HCT116 (cell line): Measurements from ENCODE around the gene U2AF1.
"Not testable (repeated sequence)": the region's sequence is repeated elsewhere in the genome, so short reads cannot be mapped to it uniquely, and the experiment has no call there.

Source experiments
- CEBPB ChIP-seq: IDR thresholded peaks from 2 replicates; pipeline ENCODE4 v1.6.1; 2012; ENCODE audit warnings: low read depth
- EZH2 ChIP-seq: fragments of 200-600 bp; sonication (generic); IDR thresholded peaks from 2 replicates; pipeline ENCODE4 v1.6.1; 2017; ENCODE audit warnings: antibody characterized with exemption, mixed run types
- EZH2phosphoT487 ChIP-seq: fragments of 200-600 bp; IDR thresholded peaks from 2 replicates; pipeline ENCODE4 v1.6.1; 2018; ENCODE audit warnings: antibody characterized with exemption, borderline replicate concordance
- JUND ChIP-seq: IDR thresholded peaks from 2 replicates; pipeline ENCODE4 v1.6.1; 2012
- POLR2A ChIP-seq: IDR thresholded peaks from 2 replicates; pipeline ENCODE4 v1.7.0; 2011; ENCODE audit warnings: borderline replicate concordance; ENCODE audit not compliant: insufficient read depth, insufficient read length; ENCODE audit errors: extremely low read depth
- POLR2AphosphoS5 ChIP-seq: IDR thresholded peaks from 2 replicates; pipeline ENCODE4 v1.6.1; 2011; ENCODE audit warnings: mild to moderate bottlenecking, low read depth, low read length, moderate library complexity
- RAD21 ChIP-seq: IDR thresholded peaks from 2 replicates; pipeline ENCODE4 v1.6.1; 2012; ENCODE audit warnings: low read depth, mild to moderate bottlenecking
- REST ChIP-seq: IDR thresholded peaks from 2 replicates; pipeline ENCODE4 v1.6.1; 2012; ENCODE audit warnings: low read depth
- SRF ChIP-seq: IDR thresholded peaks from 2 replicates; pipeline ENCODE4 v1.6.1; 2012; ENCODE audit warnings: low read depth
- TCF7L2 ChIP-seq: IDR thresholded peaks from 2 replicates; pipeline ENCODE4 v1.7.0; 2011; ENCODE audit warnings: borderline replicate concordance, inconsistent platforms; ENCODE audit not compliant: insufficient read depth, insufficient read length; ENCODE audit errors: extremely low read depth
- ZFX ChIP-seq: fragments of 450-650 bp; IDR thresholded peaks from 2 replicates; pipeline ENCODE4 v1.6.1; 2017
- TF ChIP-seq, protein P1 (sequence below), 3 experiments: fragments of 200-600 bp in 1 of 3; sonication (generic) in 1 of 3; IDR thresholded peaks in 2 of 3; conservative IDR thresholded peaks in 1 of 3; 2 replicates each; pipeline ENCODE4 v1.5.1; 2012 to 2017; ENCODE audit warnings: low read depth in 2 of 3, low read length in 2 of 3, antibody characterized with exemption in 1 of 3, borderline replicate concordance in 1 of 3, control low read depth in 1 of 3, mild to moderate bottlenecking in 1 of 3, mixed read lengths in 1 of 3, mixed run types in 1 of 3, moderate library complexity in 1 of 3; ENCODE audit not compliant: insufficient read depth in 1 of 3
- TF ChIP-seq, protein P2 (sequence below): IDR thresholded peaks from 2 replicates; pipeline ENCODE4 v1.6.1; 2012

DNA sequence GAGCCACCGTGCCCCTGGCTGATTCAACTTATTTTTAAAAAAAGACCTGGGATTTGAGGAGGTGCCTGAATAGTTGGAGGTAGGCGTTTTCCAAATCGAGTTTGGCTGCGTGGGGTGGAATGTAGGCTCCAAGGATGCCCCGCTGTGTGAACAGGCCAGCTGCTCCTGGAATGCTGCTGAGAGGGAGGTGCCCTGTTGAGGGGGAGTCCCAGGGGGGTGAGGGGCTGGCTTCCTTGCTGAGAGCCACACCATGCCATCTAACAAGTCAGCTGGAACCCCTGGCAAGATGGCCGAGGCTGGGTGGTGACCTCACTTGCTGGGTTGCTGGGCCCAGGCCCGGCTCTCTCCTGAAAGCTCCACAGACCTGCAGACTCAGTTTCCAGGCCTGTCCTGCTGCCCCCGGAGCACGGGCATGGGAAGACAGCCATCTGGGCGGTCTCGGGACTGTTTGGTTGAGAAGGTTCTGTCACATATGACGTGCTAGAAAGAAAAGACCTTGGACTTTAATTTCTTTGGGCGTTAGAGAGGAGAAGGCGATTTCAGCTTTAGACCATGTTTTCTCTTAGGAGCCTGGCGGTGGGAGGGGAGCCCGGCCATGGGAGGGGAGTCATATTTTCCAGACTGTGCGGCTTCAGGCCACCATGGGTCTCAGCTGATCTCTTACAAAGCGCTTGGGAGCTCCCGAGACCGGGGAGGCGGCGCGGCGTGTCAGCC, 24.6 kb downstream of the U2AF1 start:
- not testable (repeated sequence) for TF ChIP-seq POLR2AphosphoS5, RAD21, POLR2A, CEBPB, EZH2, REST, TCF7L2, ZFX, SRF, JUND, EZH2phosphoT487
- TF ChIP-seq, protein P1, sequence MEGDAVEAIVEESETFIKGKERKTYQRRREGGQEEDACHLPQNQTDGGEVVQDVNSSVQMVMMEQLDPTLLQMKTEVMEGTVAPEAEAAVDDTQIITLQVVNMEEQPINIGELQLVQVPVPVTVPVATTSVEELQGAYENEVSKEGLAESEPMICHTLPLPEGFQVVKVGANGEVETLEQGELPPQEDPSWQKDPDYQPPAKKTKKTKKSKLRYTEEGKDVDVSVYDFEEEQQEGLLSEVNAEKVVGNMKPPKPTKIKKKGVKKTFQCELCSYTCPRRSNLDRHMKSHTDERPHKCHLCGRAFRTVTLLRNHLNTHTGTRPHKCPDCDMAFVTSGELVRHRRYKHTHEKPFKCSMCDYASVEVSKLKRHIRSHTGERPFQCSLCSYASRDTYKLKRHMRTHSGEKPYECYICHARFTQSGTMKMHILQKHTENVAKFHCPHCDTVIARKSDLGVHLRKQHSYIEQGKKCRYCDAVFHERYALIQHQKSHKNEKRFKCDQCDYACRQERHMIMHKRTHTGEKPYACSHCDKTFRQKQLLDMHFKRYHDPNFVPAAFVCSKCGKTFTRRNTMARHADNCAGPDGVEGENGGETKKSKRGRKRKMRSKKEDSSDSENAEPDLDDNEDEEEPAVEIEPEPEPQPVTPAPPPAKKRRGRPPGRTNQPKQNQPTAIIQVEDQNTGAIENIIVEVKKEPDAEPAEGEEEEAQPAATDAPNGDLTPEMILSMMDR (IDR thresholded peaks at IDR 0.05 in 2 of 3, conservative IDR thresholded peaks at IDR 0.05 in 1 of 3; ENCODE audit: borderline replicate concordance in 1 of 3, insufficient read depth in 1 of 3, low read depth in 2 of 3, low read length in 2 of 3) = not testable (repeated sequence)
- TF ChIP-seq, protein P2, sequence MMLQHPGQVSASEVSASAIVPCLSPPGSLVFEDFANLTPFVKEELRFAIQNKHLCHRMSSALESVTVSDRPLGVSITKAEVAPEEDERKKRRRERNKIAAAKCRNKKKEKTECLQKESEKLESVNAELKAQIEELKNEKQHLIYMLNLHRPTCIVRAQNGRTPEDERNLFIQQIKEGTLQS = not testable (repeated sequence)
